NCI-H2029 treated with DMSO at 0.1 percent for 48 hours (cell line): ENCODE data around the gene EPB41L5.
"Not testable (repeated sequence)": the region's sequence is repeated elsewhere in the genome, so short reads cannot be mapped to it uniquely, and the experiment has no call there.

Experiments used
- DNase-seq: peaks from one replicate; lab custom pipeline; 2025; lab: John Stamatoyannopoulos, UW

EPB41L5 gene

DNA sequence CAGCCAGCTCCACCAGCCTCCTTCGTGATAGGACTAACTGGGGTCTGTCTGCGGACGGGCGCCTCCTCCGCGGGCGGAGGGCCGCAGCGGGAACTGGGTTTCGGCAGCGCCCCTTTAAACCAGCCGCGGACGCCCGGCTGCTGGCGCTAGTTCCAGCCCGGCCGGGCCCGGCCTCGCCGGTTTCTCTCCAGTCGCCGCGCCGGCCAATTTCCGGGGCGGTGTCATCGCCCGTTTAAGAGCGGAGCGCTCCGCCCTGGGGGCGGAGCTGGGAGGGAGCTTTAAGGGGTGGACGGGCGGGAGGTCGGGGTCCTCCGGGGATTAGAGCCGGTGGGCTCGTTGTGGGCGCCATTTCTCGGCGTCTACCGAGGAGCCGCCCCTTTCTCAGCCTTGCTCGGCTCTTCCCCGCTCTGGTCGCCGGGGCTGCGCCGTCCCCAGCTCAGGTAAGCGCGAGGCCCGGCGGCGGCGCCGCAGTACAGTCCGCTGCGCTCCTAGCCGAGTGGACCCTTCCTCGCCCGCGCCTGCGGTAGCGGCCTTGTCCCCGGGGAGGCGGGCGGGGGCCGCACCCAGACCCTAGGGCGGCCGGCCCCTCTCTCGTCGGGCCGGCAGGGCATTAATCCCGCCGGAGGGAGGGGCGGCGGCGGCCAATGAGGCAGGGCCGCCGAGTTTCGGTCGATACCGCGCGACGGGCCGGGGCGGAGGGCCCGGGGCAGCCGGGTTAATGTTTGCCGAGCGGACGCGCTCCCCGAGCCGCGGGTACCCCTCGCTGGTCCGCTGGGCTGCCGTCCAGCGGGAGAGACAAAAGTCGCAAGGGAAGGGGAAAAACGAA lies at the start of gene EPB41L5:
Gene EPB41L5 (plus strand): TSS at position 307 of the 826 bp plus-strand sequence. CDS start 6,008 bp downstream, outside the sequence.
- peak; percentile 84 for DNase-seq

DNA sequence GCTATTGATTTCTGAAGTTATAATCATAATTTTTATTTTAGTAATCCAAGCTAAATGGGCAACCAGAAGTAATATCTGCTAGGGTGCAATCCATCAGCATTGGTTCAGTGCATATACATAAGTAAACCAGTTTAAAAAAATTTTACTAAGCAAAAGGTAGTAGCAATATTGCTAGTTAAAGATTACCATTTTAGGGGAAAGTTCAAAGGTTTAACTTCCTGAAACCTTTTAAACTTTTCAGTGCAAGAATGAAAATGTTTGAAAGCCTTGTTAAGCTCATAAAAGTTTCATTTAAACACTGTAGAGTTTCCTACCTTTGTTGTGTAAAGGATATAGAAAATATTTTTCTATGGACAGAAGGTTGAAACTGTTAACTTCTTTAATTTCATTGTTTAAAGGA lies 31.0 kb upstream of the EPB41L5 start:
- DNase-seq = no peak

DNA sequence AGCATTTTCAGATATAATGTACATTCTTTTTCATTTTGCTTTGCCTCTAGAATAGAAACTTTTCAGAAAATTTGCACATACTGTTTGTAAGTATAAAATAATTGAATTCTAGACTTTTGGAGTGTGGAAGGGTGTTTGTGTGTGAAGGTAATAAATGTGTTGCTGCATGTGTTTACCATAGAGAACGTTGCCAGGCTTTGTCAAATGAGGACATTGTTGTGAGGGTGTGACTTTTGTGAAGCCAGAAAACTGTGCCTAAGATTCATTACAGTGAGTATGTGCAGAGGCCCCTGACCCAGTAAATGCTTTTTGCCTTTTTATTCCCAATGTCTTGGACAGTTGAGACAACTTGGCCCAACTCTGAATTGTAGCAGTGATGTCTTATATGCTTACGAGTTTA lies 30.4 kb upstream of the EPB41L5 start:
- DNase-seq = no peak

DNA sequence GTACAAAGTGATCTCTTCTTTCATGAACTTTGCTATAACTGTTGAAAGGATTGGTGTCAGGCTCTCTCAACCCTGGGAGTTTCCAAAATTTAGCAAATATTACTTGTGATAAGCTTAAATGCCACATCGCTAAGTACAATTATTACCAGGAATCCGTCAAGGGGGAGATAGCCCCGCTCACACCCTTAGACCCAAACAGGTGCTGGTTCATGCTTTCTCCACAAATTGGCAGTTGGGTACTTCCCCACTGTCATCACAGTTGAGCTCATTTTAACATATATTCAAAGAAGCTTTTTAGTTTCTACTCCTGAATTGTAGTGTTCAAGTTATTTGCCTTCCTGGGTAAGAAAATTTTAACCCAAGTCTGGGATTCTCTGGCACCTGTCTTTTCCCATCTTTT lies 29.8 kb upstream of the EPB41L5 start:
- no peak for DNase-seq

DNA sequence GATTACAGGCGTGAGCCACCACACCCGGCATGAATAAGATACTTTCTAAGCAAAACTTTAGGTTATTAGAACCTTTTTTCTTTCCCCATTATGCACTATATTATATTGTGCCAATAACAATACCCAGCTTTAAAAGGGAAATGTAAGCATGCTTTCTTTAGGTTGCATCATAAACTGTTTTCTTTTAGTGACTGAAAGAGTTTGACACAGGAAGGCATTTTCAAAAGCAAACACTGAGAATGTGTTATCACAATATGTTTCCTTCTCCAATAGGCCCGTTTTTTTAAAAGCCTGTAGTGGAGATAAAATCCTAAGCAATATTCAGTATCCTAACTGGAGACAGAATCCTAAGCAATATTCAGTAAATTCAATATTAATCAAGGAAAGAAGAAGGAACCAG lies 16.7 kb upstream of the EPB41L5 start:
- no peak for DNase-seq

DNA sequence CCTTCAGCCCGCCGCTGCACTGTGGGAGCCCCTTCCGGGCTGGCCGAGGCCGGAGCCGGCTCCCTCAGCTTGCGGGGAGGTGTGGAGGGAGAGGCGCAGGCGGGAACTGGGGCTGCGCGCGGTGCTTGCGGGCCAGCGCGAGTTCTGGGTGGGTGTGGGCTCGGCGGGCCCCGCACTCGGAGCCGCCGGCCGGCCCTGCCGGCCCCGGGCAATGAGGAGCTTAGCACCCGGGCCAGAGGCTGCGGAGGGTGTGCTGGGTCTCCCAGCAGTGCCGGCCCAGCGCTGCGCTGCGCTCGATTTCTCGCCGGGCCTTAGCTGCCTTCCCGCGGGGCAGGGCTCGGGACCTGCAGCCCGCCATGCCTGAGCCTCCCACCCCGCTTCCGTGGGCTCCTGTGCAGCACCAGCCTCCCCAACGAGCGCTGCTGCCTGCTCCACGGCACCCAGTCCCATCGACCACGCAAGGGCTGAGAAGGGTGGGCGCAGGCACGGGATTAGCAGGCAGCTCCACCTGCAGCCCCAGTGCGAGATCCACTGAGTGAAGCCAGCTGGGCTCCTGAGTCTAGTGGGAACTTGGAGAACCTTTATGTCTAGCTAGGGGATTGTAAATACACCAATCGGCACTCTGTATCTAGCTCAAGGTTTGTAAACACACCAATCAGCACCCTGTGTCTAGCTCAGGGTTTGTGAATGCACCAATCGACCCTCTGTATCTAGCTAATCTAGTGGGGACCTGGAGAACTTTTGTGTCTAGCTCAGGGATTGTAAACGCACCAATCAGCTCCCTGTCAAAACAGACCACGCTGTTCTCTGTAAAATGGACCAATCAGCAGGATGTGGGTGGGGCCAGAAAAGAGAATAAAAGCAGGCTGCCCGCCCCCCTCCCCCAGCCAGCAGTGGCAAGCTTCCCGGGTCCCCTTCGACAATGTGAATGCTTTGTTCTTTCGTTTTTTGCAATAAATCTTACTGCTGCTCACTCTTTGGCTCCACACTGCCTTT lies 15.7 kb upstream of the EPB41L5 start:
- DNase-seq = not testable (repeated sequence)

DNA sequence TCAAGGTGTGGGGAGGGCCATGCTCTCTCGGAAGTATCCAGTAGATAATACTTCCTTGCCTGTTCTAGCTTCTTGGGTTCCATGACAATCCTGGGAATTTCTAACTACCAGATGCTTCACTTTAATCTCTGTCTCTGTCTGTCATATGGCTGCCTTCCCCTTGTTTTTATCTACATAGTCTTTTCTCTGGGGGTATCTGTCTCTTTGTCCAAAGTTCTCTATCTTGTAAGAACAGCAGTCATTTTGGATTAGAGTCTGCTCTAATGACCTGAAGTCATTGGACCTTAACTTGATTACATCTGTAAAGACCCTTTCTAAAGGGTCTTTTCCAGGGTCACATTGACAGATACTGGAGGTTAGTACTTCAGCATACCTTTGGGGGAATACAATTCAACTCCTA lies 11.4 kb upstream of the EPB41L5 start:
- DNase-seq = no peak

DNA sequence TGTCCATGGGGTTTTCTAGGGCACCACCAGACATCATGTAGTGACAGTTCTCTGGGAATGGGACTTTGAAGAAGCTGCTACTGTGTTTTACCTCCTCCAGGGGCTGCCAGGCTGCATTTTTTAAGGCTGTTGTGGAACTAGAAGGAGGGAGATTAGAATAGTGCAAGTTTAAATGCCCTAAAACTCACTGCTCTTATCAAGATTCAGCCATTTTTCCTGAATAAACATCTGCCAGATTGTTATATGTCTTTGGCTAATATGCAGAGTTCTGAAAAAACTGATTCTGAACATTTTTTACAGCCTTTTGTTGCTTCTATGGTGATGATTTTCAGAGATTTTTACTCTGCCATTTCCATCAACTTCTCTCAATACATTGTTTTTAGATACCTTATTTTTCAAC lies 8.6 kb upstream of the EPB41L5 start:
- DNase-seq = no peak

DNA sequence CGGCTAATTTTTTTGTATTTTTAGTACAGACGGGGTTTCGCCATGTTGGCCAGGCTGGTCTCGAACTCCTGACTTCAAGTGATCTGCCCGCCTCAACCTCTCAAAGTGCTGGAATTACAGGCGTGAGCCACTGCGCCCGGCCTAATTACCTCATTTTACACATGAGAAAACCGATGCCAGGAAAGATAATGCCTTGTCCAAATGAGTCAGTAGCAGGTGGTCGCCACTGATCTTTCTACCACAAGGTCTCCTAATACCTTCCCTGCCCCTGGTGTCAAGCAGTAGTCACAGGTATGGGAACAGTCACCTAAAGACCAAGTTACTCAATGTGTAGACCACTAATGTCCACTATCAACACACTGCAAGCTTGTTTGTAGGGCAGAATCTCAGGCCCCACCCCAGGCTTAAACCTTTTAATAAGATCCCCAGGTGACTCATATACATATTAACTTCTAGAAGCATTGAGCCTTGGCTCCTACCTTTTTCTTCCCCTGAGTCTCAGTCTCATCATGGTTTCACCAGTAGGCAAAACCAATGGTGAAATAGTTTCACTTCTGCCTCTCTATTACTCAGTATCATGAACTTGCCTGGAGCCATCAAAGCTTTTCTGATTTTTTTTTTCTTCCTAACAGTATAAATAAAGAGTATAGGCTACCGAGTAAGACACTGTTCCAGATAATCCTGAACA lies 6.9 kb upstream of the EPB41L5 start:
- DNase-seq = no peak

DNA sequence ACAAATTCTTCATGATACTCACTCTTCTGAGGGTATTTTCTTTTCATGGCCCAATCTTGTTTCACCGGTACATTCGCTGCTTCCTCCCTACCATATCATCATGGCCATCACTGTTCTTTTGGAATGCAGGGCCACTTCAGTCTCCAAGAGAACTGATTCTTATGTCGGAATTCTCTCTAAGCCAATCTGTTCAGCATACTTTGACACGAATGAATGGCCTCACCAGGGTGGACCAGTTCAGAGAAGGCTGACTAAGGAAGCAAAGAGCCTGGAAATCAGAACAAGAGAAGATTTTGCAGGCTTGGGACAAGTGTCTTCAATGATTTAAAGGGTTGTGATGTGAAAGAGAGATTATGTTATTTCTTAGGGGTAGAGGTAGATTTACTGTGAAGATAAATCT lies 5.0 kb upstream of the EPB41L5 start:
- DNase-seq = no peak

DNA sequence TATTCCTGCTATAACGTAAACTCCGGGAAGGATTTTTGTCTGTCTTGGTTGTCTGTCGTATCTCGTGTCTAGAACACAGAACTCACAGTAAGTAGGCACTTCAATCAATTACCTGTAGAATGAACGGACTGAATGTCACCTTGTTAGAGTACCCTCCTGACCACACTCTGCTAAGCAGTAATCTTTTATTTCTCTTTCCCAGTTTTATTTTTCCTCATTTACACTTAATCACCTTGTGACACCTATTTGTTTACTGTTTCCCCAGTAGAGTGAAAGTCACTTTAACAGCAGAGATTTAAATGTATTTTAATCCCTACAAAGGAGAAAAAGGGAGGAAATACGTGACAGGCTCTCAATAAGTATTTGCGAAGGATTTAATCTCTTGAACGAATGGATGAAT lies 514 bp upstream of the EPB41L5 start:
- DNase-seq = peak; percentile 84

DNA sequence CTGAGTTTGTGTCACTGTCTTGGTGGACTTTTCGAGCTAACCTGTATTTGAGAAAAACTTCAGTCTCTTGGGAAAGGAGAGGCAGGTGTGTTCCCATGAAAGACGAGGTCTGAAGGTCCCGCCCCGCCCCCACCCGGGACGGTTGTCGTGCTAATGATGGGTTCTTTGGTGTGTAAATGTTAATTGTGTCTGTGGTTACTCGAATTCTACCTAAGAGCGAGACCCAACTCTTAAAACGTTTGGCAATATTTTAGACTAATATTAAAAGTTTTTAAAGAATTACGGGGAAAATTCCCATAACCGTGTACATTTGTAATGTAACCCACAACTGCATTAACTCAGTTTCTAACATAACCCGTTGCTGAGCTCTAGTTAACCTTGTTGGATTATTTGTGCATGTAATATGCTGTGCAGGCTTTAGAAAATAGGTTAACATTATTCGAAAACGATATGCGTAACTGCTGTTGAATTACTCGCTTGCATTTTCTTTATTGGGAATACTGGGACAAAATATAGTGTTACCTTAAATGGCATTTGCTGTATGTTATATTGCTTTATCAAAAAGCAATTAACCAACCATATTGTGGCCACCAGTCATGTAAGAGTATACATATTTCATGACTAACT lies 833 bp downstream of the EPB41L5 start:
- no peak for DNase-seq

DNA sequence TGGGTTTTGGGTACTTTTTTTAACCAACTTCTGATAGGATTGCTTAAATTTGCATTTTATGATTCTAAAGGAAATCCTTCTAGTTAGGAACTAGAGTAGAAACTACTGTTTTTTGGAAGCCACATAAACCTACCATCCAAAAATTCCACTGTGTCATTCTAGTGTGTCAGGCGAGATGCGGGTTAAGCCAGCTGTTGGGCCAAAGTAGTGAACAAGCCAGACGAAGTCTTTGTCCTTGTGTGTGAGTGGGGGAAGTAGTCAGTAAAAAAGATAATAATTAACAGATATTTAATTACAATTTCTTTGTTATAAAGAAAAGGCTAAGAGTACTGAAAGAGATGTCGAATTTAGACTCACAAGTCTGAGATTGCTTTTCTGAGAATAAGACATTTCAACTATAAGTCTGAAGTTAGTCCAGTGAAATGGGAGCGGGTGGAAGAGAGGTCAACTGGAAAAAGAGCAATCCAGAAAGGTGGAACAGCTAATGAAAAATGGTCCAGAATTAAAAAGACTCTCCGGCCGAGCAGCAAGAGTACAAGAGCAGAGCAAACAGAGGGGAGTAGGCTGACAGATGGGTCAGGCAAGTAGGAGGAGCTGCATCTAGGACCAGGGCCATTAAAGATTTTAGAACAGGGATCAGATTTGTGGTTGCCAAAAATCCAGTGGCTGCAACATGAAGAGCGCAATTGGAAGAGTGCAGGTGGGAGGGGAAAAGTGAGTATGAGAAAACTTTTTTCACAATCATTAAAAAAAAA lies 1.5 kb downstream of the EPB41L5 start:
- no peak for DNase-seq

DNA sequence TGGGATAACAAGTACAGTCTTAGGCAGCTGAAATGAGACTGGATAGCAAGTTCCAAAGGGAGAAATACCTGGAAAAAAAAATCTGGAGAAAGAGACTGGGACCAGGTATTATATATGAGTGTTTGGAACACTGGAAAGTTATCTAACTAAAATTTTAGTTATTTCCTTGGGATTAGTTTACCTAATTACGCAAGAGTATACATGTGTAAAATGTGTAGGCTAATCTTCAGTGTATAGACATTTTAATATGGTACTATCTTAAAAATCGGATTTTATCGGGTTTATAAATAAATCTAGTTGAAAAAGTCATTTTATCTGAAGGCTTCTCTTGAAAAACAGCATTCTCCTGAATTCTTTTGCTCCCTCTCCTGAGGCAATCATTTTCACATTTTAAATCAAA lies 3.9 kb downstream of the EPB41L5 start:
- DNase-seq = no peak

DNA sequence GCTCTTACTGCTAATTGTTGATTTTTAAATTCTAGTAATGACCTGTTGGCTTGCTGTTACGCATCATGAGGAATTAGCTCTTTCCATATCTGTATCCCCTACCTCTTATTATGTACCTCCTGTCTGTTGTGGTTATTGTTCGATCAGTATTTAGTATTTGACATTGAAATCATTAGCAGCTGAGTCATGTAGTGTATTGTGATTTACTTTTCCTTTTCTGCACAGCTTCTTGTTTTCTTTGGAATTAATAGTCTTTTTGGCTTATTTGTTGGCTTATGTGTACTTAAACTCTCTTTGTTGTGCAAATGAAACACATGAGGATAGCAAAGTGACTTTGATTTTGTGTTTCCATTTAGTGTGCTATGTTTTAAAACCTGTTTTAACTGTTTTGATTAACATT lies 4.3 kb downstream of the EPB41L5 start:
- no peak for DNase-seq

DNA sequence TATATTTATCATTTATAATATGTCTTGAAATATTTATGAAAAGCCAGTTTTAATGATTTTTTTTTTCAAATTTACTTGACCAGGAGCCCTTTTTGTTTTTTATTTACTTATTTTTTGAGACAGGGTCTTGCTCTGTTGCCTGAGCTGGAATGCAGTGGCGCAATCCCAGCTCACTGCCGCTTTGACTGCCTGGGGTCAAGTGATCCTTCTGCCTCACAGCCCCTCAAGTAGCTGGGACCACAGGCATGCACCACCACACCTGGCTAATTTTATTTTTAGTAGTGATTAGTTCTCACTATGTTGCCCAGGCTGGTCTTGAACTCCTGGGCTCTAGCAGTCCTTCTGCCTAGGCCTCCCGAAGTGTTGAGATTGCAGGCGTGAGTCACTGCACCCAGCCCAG lies 5.7 kb downstream of the EPB41L5 start:
- no peak for DNase-seq

DNA sequence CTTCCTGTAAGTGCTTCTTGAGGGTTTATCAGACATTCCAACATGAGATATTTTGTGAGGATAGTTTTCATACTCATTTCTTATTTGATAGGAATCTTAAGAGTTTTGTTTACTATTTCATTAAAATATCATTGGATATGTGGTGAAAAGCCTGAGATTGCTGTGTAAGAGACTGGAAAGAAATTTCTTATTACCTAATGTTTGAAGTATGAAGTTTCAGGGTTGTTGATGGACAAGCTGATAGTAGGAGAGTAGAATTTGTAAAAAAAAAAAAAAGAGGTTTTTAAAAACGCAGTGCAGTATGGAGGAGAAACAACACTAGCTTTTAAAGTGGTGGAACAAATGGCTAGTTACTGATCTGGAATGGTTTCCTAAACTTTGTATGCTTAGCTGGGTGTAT lies 7.7 kb downstream of the EPB41L5 start:
- no peak for DNase-seq

DNA sequence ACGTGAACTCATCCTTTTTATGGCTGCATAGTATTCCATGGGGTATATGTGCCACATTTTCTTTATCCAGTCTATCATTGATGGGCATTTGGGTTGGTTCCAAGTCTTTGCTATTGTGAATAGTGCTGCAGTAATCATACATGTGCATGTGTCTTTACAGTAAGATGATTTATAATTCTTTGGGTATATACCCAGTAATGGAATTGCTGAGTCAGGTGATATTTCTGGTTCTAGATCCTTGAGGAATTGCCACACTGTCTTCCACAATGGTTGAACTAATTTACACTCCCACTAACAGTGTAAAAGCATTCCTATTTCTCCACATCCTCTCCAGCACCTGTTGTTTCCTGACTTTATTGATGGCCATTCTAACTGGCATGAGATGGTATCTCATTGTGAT lies 9.6 kb downstream of the EPB41L5 start:
- not testable (repeated sequence) for DNase-seq

DNA sequence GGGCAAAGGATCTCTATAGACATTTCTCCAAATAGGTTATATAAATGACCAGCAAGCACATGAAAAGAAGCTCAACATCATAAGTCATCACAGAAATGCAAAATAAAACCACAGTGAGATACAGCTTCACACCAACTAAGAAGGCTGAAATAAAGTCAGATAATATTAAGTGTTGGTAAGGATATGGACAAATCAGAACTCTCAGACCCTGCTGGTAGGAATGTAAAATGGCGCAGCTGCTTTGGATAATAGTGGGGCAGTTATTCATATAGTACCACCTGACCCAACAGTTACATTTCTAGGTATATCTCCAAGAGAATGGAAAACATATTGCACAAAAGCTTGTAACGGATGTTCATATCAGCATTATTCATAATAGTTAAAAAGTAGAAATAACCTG lies 14.0 kb downstream of the EPB41L5 start:
- DNase-seq = no peak

DNA sequence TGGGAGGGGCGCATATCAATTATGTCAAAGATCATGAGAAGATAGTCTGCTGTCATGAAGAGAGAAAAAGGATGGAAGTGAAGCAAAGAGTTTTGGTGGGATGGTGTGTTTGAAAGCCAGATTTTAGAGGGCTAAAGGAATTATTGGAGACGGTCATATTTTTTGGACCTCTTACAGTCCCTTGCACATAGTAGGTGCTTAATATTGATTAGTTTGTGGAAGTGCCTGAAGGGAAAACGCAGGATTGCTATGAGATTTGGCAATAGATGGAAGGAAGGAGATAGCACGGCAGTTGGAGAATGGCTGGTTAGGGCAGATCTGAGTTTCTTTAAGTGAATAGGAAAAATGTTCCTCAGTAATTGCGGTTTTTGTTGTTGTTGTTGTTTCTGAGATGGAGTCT lies 15.9 kb downstream of the EPB41L5 start:
- no peak for DNase-seq
